ENCODE data around the gene FBXL13.

DNA sequence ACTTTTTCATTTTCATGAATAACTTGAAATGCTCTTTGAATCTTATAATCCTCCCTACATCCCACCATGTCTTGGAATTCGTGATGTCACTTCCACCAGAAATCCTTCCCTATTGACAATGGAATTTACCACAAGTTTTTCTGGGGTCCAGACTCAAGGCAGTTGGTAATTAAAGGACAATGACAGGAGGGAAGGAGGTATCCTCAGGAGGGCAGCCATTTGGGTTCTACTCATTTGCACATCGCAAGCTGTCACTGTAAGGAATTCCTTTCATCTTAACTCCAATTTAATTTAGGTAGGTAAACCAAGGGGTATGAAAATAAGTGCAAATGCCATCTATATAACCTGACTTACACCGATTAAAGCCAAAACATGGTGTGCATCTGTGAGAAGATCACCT, 139.9 kb downstream of the FBXL13 start:
- TF ChIP-seq EZH2phosphoT487 (IDR thresholded peaks at IDR 0.05; ENCODE audit: insufficient read depth, low read depth) (no peak), EZH2 (IDR thresholded peaks at IDR 0.05; ENCODE audit: insufficient read depth, poor library complexity, severe bottlenecking) (no peak)

All from GM23248 (cell line).